HFFc6 (cell line): ENCODE data around the gene NR4A1. TPM values are rescaled to one million over a fixed set of nuclear protein-coding genes. Genes with fewer than 3 reads are reported as not detected.

Source experiments
- DNase-seq: peaks from one replicate; pipeline ENCODE4 v3.0.0-alpha.2; 2018
- H3K27ac Mint-ChIP-seq: 2 replicates; pipeline ENCODE4 v1.8.0; 2020; ENCODE audit warnings: mild to moderate bottlenecking, mixed read lengths
- H3K27me3 Mint-ChIP-seq: 2 replicates; pipeline ENCODE4 v1.8.0; 2021; ENCODE audit warnings: mild to moderate bottlenecking, moderate library complexity, mixed read lengths; ENCODE audit not compliant: insufficient read depth
- H3K36me3 Mint-ChIP-seq: 2 replicates; pipeline ENCODE4 v1.8.0; 2021; ENCODE audit warnings: low read depth, mixed read lengths
- H3K4me1 Mint-ChIP-seq: 2 replicates; pipeline ENCODE4 v1.8.0; 2020; ENCODE audit warnings: low read depth, mixed read lengths
- H3K4me3 Mint-ChIP-seq: 2 replicates; pipeline ENCODE4 v1.8.0; 2020; ENCODE audit warnings: mild to moderate bottlenecking, moderate library complexity, mixed read lengths
- H3K9me3 Mint-ChIP-seq: 2 replicates; pipeline ENCODE4 v1.8.0; 2020; ENCODE audit warnings: mild to moderate bottlenecking, mixed read lengths
- total RNA-seq, 6 experiments: library from RNA; stranded (reverse); fragmentation: NEBNext Ultra II Directional; extraction: Animal tissue kit (Norgen Biotek cat#: 25700); gene quantifications; 2 replicates in 1 of 6; 3 replicates in 5 of 6; pipeline ENCODE4 v1.2.3, GENCODE V29; 2021
- TF ChIP-seq, protein P1 (sequence below): fragments of 200-600 bp; sonication (generic); IDR thresholded peaks from 2 replicates; pipeline ENCODE4 v1.5.0; 2021; ENCODE audit warnings: antibody characterized with exemption, mild to moderate bottlenecking

Gene NR4A1
- total RNA-seq, 6 experiments from 2014 or later, result 10.3 to 46.6 (median 43.6) TPM

DNA sequence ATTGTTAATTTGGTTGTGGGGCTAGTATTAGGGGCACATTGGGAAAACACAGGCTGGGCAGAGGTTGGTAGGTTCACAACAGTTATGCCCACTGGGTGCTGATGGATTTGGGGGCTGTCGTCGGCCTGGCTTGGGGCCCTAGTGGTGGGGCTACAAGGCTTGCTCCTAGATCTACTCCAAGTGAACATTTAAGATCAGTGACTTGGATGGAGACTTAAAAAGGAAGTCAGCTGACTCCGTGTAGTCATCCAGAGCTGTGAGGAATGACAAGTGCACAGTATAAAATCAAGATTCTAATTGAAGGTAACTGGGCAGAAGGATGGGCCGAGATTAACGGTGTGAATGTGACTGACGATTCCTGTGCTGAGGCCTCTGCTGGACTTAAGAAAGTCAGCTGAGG, 12.8 kb upstream of the NR4A1 start:
- no peaks in the 10 kb centered on the region for H3K36me3 Mint-ChIP-seq
- no peak for DNase-seq
- peaks cover 38% of the 10 kb centered on the region for H3K4me1 Mint-ChIP-seq
- TF ChIP-seq, protein P1, sequence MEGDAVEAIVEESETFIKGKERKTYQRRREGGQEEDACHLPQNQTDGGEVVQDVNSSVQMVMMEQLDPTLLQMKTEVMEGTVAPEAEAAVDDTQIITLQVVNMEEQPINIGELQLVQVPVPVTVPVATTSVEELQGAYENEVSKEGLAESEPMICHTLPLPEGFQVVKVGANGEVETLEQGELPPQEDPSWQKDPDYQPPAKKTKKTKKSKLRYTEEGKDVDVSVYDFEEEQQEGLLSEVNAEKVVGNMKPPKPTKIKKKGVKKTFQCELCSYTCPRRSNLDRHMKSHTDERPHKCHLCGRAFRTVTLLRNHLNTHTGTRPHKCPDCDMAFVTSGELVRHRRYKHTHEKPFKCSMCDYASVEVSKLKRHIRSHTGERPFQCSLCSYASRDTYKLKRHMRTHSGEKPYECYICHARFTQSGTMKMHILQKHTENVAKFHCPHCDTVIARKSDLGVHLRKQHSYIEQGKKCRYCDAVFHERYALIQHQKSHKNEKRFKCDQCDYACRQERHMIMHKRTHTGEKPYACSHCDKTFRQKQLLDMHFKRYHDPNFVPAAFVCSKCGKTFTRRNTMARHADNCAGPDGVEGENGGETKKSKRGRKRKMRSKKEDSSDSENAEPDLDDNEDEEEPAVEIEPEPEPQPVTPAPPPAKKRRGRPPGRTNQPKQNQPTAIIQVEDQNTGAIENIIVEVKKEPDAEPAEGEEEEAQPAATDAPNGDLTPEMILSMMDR, result no peak
- peak overlapping the region; percentile 92 for H3K27ac Mint-ChIP-seq
- H3K4me3 Mint-ChIP-seq, result peak overlapping the region; percentile 92
- no peaks in the 10 kb centered on the region for H3K9me3 Mint-ChIP-seq
- H3K27me3 Mint-ChIP-seq, result peaks cover 9% of the 10 kb centered on the region

DNA sequence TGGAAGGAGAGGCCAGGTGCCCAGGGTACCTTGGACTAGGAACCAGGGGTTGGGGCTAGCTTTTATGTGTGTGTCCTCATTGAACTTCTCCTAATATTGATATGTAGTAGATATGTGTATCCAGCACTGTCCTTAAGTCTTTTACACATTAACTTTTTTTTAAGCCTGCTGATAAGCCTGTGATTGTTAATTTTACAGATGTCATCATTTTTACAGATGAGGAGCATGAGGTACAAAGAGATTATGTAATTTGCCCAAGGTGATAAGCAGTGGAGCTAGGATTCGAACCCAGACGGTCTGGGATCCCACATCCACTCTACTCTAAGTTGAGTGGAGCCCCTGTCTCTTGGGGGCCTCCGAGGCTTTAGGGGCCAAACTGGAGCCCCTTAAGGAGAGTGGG, 10.2 kb upstream of the NR4A1 start:
- no peak overlapping the region; the same call in 1 of the 2 replicates for H3K27ac Mint-ChIP-seq
- H3K9me3 Mint-ChIP-seq, result no peaks in the 10 kb centered on the region
- TF ChIP-seq, protein P1, result no peak
- no peak for DNase-seq
- H3K36me3 Mint-ChIP-seq, result no peaks in the 10 kb centered on the region
- H3K4me3 Mint-ChIP-seq, result no peak overlapping the region
- peaks cover 52% of the 10 kb centered on the region for H3K4me1 Mint-ChIP-seq
- H3K27me3 Mint-ChIP-seq, result peaks cover 6% of the 10 kb centered on the region

DNA sequence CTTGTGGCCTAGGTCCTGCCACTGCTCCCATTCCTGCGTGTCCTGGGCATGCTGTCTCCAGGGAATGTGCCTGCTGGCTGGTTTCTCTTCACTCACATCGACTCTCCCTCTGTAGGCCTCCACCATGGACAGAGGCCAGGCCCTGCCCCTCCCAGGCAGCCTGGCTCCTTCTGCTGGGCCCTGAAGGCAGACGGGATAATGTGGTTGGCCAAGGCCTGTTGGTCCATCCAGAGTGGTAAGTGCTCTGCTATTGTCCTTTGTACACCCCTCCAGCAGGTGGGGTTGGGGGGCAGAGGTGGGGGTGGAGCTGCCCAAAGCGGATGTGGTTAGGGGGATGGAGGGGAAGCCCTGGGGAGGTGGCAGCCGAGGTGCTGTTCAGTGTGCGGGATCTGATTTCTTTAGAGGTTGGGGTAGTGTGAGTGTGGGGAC, 9.5 kb upstream of the NR4A1 start:
- H3K27me3 Mint-ChIP-seq, result peaks cover 6% of the 10 kb centered on the region
- H3K4me3 Mint-ChIP-seq, result no peak overlapping the region

DNA sequence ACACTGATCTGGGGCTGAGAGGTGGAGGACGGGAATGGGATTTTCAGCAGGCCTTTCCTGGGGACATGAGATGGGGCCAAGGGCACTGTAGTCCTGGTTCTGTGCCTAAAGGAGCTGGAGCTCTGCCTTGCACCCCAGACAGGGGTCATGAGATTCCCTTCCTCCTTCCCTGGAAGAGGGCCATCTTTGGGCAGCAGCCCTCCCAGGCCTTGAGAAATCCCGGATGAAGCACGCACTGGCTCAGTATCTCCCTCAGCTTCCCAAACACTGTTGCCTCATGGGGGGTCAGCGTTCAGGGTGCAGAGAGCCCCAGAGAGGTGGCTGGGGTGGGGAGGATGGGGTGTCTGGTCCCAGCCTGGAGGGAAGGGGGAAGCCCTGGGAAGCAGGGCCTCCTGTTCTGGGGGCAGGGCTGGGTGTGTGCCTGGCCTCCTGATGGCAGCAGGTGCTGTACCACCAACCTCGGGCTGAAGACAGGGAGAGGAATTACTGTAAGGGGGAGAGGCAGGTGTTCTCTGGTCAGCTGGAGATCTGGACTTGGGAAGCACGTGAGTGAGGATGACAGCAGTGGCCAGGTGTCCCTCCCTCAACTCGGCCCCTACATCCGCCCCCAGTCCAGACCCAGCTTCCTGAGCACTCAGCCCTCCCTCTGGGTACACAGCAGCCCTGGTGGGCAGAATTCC, 8.4 kb upstream of the NR4A1 start:
- TF ChIP-seq, protein P1, result no peak
- Mint-ChIP-seq H3K27me3 (peaks cover 3% of the 10 kb centered on the region), H3K36me3 (no peaks in the 10 kb centered on the region), H3K9me3 (no peaks in the 10 kb centered on the region), H3K4me3 (no peak overlapping the region), H3K4me1 (peaks cover 56% of the 10 kb centered on the region), H3K27ac (no peak overlapping the region)
- DNase-seq, result no peak

More for the DNA sequence above, 9.5 kb upstream of the NR4A1 start:
- TF ChIP-seq, protein P1, result peak; percentile 33
- no peaks in the 10 kb centered on the region for H3K9me3 Mint-ChIP-seq
- DNase-seq, result peak; percentile 51
- H3K4me1 Mint-ChIP-seq, result peaks cover 53% of the 10 kb centered on the region
- H3K36me3 Mint-ChIP-seq, result no peaks in the 10 kb centered on the region
- peak overlapping the region; percentile 59; the same call in 1 of the 2 replicates for H3K27ac Mint-ChIP-seq

DNA sequence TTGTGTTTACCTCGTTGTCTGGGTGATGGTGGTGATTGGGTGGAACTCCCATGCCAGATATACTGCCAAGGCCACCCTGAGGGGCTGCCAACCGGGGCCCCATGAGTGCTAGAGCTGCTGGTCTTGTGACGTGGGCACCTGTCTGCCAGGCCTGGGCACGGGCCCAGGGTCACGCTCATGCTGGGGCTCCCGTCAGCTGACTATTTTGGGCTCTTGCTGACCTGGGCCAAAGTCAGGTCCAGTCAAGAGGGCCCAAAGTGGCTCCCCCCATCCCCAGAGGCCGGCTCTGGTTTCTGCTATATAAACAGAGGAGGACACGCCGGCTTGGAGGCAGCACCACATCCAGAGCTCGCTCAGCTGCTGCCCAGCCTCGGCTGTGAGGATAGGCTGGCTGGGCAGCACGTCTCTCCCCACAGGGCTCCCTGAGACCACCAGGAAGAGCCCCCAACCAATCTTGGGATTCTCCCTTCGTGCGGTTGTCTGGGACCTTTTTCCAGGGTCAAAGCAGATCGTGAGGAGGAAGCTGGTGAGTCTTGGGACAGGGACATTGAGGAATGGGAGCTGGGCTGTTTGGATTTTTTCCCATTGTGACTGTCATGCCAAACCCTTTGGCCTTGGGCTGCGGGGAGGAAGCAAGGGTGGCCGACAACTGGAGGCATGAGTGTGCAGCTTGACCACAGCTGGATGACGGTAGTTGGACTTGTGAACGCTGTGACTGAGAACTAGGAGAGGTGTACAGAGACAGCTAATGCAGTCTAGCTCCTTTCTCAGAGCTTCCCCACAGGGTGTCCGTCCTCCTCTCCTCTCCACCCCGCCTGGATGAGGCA, 7.6 kb upstream of the NR4A1 start:
- Mint-ChIP-seq H3K36me3 (no peaks in the 10 kb centered on the region), H3K4me3 (no peak overlapping the region), H3K9me3 (no peaks in the 10 kb centered on the region), H3K27me3 (no peaks in the 10 kb centered on the region; the same call in 1 of the 2 replicates), H3K27ac (peak overlapping the region; percentile 62; the same call in 1 of the 2 replicates), H3K4me1 (peaks cover 50% of the 10 kb centered on the region)
- TF ChIP-seq, protein P1, result no peak
- DNase-seq, result no peak
